Loucy (cell line): ENCODE data around the gene NCF2.

Source experiments
- H2AFZ ChIP-seq: fragments of 200-600 bp; sonication (generic); 2 replicates; pipeline ENCODE4 v1.6.0; 2016; ENCODE audit warnings: antibody characterized with exemption, mild to moderate bottlenecking, low read length, moderate library complexity
- H3F3A ChIP-seq: fragments of 200-600 bp; 2 replicates; pipeline ENCODE4 v1.6.0; 2016; ENCODE audit warnings: antibody characterized with exemption, low read depth, mild to moderate bottlenecking
- H3K27me3 ChIP-seq: fragments of 200-600 bp; sonication (generic); 2 replicates; pipeline ENCODE4 v1.6.1; 2014; ENCODE audit warnings: low read length, mild to moderate bottlenecking; ENCODE audit not compliant: insufficient read depth, poor library complexity, severe bottlenecking
- H3K36me3 ChIP-seq: fragments of 200-600 bp; sonication (generic); 2 replicates; pipeline ENCODE4 v1.6.1; 2016; ENCODE audit warnings: low read length; ENCODE audit not compliant: insufficient read depth
- H3K4me1 ChIP-seq: fragments of 200-600 bp; sonication (generic); 2 replicates; pipeline ENCODE4 v1.5.1; 2014; ENCODE audit warnings: low read length, mild to moderate bottlenecking; ENCODE audit not compliant: insufficient read depth, poor library complexity, severe bottlenecking
- H3K4me2 ChIP-seq: fragments of 200-600 bp; sonication (generic); 2 replicates; pipeline ENCODE4 v1.6.0; 2014; ENCODE audit warnings: antibody characterized with exemption, low read length, low read depth, mild to moderate bottlenecking; ENCODE audit not compliant: poor library complexity, severe bottlenecking
- H3K4me3 ChIP-seq: fragments of 200-600 bp; sonication (generic); 2 replicates; pipeline ENCODE4 v1.5.1; 2014; ENCODE audit warnings: low read length, mild to moderate bottlenecking, mixed read lengths; ENCODE audit not compliant: poor library complexity, severe bottlenecking
- H3K79me2 ChIP-seq: fragments of 200-600 bp; sonication (generic); 2 replicates; pipeline ENCODE4 v1.6.1; 2014; ENCODE audit warnings: low read length; ENCODE audit not compliant: insufficient read depth
- H3K9ac ChIP-seq: fragments of 200-600 bp; sonication (generic); 2 replicates; pipeline ENCODE4 v1.6.0; 2014; ENCODE audit warnings: mild to moderate bottlenecking, low read depth, low read length, moderate library complexity; ENCODE audit not compliant: poor library complexity, severe bottlenecking
- H3K9me2 ChIP-seq: fragments of 200-600 bp; sonication (generic); replicated peaks from 2 replicates; pipeline ENCODE4 v1.6.1; 2016; ENCODE audit warnings: low read depth, low read length, mixed read lengths
- H3K9me3 ChIP-seq: fragments of 200-600 bp; sonication (generic); 2 replicates; pipeline ENCODE4 v1.6.1; 2014; ENCODE audit warnings: mild to moderate bottlenecking, antibody characterized with exemption, low read length, low read depth; ENCODE audit not compliant: insufficient read depth
- H4K20me1 ChIP-seq: fragments of 200-600 bp; sonication (generic); 2 replicates; pipeline ENCODE4 v1.6.0; 2014; ENCODE audit warnings: antibody characterized with exemption, low read length, mild to moderate bottlenecking; ENCODE audit not compliant: insufficient read depth, poor library complexity, severe bottlenecking
- CTCF ChIP-seq: fragments of 200-600 bp; sonication (generic); conservative IDR thresholded peaks from 2 replicates; pipeline ENCODE4 v1.5.1; 2014; ENCODE audit warnings: mild to moderate bottlenecking, antibody characterized with exemption, low read length
- EZH2phosphoT487 ChIP-seq: fragments of 200-600 bp; IDR thresholded peaks from 2 replicates; pipeline ENCODE4 v1.6.1; 2018; ENCODE audit warnings: antibody characterized with exemption, mild to moderate bottlenecking, moderate library complexity, borderline replicate concordance

Gene NCF2

GRCh38 chr1:183588827-183589226, 1.4 kb downstream of the NCF2 start:
- H3K9ac ChIP-seq = no peak overlapping the region
- TF ChIP-seq EZH2phosphoT487 (no peak), CTCF (no peak)
- peaks cover 10% of the 10 kb centered on the region for H3K4me1 ChIP-seq
- no peak overlapping the region for H3K4me2 ChIP-seq
- no peaks in the 10 kb centered on the region for H3K9me3 ChIP-seq
- H3F3A ChIP-seq = no peaks in the 10 kb centered on the region
- no peaks in the 10 kb centered on the region for H3K36me3 ChIP-seq
- no peaks in the 10 kb centered on the region for H4K20me1 ChIP-seq
- no peak overlapping the region for H3K4me3 ChIP-seq
- no peaks in the 10 kb centered on the region for H3K27me3 ChIP-seq
- peak overlapping the region; percentile 58 for H2AFZ ChIP-seq
- no peaks in the 10 kb centered on the region for H3K9me2 ChIP-seq
- no peaks in the 10 kb centered on the region for H3K79me2 ChIP-seq

GRCh38 chr1:183586926-183587325, 3.3 kb downstream of the NCF2 start:
- Histone ChIP-seq H3K4me3 (no peak overlapping the region), H3K79me2 (no peaks in the 10 kb centered on the region), H3K4me2 (no peak overlapping the region), H2AFZ (no peak overlapping the region), H3K9me2 (no peaks in the 10 kb centered on the region), H3K9ac (no peak overlapping the region), H3K9me3 (no peaks in the 10 kb centered on the region), H3K27me3 (no peaks in the 10 kb centered on the region), H3F3A (no peaks in the 10 kb centered on the region), H3K4me1 (peaks cover 10% of the 10 kb centered on the region), H3K36me3 (no peaks in the 10 kb centered on the region), H4K20me1 (no peaks in the 10 kb centered on the region)
- TF ChIP-seq EZH2phosphoT487 = no peak
- no peak for TF ChIP-seq CTCF

GRCh38 chr1:183586455-183586854, 3.8 kb downstream of the NCF2 start:
- H3K4me3 ChIP-seq = no peak overlapping the region
- no peaks in the 10 kb centered on the region for H3K9me2 ChIP-seq

More at GRCh38 chr1:183586455-183586854, 3.8 kb downstream of the NCF2 start:
- Histone ChIP-seq H3K9ac (no peak overlapping the region), H3K36me3 (no peaks in the 10 kb centered on the region), H2AFZ (no peak overlapping the region), H3K79me2 (no peaks in the 10 kb centered on the region), H3F3A (no peaks in the 10 kb centered on the region), H3K4me1 (peaks cover 10% of the 10 kb centered on the region), H3K9me3 (no peaks in the 10 kb centered on the region), H4K20me1 (no peaks in the 10 kb centered on the region), H3K4me2 (no peak overlapping the region), H3K27me3 (no peaks in the 10 kb centered on the region)
- TF ChIP-seq CTCF (no peak), EZH2phosphoT487 (no peak)
